NCI-H1092 (cell line): Measurements from ENCODE around the gene SERINC3.
"Not testable (repeated sequence)": the region's sequence is repeated elsewhere in the genome, so short reads cannot be mapped to it uniquely, and the experiment has no call there.

Source experiments
- DNase-seq: peaks from one replicate; lab custom pipeline; 2025; lab: John Stamatoyannopoulos, UW

Gene SERINC3

DNA sequence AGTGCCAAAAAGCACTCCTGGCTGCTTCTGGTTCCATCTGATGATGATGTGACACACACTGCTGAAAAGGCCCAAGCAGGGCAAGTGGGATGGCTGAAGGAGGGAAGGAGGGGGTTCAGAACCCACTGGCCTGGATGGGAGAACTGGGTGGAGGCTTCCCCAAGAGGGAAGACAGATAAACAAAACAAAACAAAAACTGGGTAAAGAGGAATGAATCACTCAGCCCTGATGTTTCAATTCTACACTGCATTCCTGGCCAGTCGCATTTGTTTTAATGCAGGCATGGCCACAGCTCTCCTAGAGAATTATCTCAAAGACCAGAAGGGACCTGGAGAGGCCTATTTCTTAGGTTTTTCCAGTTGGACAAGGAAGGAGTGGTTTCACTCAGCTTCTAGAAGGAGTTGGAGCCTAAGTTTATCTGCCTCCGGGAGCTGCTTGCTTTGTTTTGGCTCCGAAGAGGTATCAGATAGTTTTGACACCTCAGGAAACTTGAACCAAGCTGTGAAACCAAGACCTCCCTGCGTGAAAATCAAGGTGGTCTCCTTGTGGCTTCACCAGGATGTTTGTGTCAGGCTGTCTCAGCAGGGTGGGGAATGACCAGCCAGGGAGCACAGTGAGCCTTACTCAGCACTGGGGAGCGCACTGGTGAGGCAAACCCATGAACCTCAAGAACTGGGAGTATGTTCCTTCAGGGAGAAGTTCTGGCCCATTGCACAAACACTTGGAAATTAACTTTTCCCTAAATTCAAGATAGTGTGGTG is 30.1 kb downstream of the SERINC3 start:
- no peak for DNase-seq

- DNase-seq = no peak
These were observed 31.9 kb downstream of the SERINC3 start for GRCh38 chr20:44489931-44490330.

GRCh38 chr20:44489223-44489622 is 32.6 kb downstream of the SERINC3 start:
- no peak for DNase-seq

DNA sequence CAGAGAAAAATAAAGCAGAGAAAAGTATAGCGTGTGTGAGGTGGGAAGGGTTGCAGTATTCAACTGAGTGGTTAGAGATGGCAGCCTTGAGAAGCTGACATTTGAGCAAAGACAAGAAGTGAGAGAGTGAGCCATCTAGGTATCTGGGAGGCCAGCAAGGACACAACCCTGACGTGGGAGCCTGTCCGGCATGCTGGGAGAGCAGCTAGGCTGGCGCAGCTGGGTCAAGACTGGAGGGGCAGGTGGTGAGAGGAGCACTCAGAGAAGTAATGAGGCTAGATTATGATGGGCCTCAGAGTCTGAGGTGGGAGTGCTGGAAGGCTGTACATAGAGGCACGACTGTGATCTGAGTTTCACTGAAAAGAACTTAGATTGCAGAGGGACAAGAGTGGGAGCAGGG is 33.3 kb downstream of the SERINC3 start:
- DNase-seq = no peak

DNA sequence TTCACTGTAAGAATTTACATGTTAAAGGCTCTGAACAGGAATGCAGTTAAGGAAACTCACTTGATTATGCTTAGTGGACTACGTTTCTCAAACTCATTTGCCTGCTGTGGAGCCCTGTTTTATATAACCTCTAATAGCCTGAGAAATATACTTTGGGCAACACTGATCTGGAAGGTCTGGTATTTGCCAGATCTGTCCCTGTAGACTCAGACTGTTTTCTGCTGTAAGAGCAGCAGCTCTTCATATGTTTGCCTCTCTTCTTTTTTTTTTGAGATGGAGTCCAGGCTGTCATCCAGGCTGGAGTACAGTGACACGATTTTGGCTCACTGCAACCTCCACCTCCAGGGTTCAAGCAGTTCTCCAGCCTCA is 36.1 kb downstream of the SERINC3 start:
- DNase-seq = no peak

DNA sequence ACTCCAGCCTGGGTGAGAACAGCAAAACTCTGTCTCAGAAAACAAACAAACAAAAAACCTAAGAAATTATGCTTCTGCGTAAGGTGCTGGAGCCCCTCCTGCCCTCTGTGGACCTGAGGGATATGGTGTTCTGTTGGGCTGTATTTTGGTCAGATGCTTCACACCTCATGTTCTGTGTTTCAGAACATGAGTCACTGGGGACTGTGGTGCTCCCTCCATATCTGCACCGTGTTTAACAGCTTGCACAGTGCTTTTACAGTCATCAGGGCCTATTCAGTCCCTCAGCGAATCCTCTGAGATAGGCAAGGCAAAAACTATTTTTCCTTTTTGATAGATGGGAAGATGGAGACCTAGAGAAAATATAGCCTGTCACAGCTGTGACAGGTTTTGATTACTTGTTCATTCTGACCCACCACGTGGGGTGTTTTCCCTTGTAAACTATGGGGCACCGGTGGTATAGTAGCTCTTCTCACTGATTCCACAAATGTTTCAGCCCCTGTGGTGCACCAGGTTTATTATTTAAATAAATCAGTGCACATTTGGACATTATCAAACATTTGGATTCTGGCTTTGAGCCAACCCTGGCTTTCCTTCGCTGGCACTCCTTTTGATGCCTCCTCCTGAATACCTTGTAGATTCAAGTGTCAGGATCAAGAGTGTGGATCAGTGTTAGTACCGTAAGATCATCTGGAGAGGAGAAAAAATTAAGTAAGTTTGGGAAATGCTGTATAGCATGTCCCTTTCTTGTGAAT is 36.6 kb downstream of the SERINC3 start:
- no peak for DNase-seq

DNA sequence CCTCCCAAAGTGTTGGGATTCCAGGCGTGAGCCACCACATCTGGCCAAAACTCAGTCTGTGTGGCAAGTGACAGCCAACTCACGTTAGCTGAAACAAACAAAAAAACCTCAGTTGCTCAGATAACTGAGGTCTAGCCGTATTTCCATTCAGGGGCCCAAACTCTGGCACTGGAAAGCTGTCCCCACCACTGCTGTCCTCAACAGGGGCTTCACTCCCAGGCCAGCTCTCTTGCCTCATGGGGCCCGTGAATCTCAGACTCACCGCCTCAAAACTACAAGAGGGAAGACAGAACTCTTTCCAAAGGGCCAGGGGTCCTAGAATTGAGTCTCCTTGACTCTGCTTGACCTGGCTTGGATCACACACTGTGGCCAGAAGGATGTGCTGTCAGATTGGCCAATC is 38.8 kb downstream of the SERINC3 start:
- DNase-seq = no peak

- DNase-seq = no peak
These were observed 40.0 kb downstream of the SERINC3 start for GRCh38 chr20:44481719-44482416.

DNA sequence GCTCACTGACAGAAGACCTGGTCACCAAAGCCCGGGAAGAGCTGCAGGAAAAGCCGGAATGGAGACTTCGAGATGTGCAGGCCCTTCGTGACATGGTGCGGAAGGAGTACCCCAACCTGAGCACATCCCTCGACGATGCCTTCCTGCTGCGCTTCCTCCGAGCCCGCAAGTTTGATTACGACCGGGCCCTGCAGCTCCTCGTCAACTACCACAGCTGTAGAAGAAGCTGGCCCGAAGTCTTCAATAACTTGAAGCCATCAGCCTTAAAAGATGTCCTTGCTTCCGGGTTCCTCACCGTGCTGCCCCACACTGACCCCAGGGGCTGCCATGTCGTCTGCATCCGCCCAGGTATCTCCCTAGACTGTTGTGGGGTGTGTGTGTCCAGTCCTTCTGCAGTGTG is 41.8 kb downstream of the SERINC3 start:
- no peak for DNase-seq

DNA sequence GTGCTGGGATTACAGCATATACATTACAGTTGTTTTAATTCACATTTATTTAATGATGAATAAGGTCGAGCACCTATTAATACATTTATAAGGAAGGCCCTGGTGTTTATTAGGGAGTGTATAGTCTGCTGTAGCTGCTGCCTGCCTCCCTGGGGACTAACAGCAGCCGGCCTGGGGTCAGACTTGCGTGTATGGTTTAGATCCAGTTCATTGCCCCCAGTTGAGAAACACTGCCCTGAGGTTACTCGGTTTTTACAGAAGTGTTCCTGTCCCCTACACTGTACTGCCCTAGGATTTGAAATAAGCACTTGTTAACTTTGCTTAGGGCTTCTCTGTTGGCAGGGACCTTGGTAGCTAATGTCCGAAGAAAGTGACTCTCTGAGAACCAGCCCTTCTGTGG is 42.2 kb downstream of the SERINC3 start:
- no peak for DNase-seq

- DNase-seq = no peak
These were observed 43.7 kb downstream of the SERINC3 start for GRCh38 chr20:44478206-44478605.

DNA sequence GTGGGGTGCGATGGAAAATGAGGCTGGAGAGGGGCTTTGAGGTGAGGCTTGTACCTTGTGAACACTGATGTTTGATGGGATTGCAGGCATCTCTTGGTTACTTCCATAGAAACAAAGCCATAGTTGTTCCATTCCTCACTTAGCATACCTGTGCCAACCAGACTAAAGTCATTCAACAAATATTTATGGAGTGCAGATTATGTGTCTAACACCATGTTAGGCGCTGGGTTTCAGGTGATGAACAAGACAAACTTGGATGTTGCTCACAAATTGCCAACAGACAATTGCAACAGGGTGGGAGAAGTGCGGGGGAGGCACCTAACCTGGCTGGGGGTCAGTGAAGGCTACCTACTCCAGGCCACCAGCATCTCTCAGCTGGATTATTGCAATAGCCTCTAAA is 44.7 kb downstream of the SERINC3 start:
- no peak for DNase-seq

DNA sequence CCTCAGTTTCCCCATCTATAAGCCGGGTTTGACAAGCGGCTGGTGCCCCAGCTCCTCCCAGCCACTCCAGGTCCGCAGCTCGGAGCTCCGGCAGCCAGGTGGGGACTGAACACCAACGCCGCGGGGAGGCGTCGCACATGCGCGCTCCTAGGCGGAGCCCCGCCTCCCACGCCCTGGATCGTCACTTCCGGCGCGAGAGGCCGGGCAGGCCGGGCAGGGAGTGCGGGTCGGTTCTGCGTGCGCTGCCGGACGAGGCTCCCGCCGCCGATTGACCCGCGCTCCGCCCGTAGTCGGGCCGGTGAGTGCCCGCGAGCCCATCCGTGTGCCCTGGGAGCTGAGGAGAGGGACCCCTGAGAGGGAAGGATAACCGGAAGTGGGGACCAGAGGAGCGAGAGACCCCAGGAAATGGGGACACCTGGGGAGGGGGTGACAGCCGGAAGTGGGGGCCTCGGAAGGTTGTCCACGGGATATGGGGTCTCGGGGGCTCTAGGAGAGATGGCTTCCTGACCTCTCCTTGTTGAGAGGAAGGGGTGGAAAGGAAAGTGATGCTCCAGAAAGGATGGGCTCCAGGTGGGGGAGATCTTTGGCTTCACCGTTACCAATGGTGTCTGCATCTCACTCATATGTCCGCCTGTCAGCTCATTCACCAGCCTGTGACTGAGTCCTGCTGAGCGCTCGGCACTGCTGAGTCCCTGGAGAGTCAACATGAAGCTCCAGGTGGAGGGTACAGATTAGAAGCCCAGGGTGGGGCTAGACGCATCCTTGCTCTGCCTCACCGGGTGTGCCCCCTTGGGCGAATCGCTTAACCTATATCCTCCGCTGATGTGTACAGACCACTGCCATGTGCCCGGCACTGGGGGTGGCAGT is 45.9 kb downstream of the SERINC3 start, which contains the start of gene TTPAL:
Gene TTPAL (plus strand): TSS at position 181 of the 867 bp plus-strand sequence. CDS start 4,126 bp downstream, outside the sequence.
- peak; percentile 87 for DNase-seq

DNA sequence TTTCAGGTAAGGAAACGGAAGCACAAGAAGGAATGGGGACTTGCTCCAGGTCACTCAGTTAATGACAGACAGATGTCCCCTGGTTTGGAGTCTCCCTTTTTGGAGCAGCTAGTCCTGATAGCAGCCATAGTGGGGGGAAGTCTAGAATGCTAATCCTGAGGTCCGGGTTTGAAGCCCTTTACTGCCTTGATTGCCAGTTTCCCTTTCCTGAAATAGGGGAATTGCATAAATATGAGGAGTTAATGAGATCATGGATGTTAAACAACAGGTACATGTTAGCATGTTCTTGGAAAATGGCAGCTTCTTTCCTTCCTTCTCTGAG is 46.5 kb downstream of the SERINC3 start:
- DNase-seq = no peak

DNA sequence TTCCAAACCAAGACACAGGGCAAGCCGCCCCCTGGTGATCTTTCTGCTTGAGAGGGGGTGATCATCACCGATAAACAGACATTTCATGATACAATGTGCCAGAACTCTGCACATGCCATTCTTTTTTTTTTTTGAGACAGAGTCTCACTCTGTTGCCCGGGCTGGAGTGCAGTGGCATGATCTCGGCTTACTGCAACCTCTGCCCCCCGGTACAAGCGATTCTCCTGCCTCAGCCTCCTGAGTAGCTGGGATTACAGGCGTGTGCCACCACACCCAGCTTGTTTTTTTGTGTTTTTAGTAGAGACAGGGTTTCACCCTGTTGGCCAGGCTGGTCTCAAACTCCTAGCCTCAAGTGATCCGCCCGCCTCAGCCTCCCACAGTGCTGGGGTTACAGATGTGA is 49.6 kb downstream of the SERINC3 start:
- not testable (repeated sequence) for DNase-seq

DNA sequence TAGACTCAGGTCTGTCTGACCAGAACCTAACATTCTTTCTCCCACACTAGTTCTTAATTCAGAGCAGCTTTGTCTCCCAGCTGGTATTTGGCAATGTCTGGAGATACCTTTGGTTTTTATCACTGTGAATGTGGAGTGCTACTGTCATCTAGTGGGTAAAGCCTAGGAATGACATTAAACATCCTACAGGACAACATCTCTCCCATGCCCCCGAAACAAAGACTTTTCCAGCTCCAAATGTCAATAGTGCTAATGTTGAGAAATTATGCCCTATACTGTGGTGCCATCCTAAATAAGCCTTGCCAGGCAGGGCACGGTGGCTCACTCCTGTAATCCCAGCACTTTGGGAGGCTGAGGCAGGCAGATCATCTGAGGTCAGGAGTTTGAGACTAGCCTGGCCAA is 50.4 kb downstream of the SERINC3 start:
- no peak for DNase-seq

- no peak for DNase-seq
These were observed 51.5 kb downstream of the SERINC3 start for GRCh38 chr20:44470327-44470726.

- DNase-seq = no peak
These were observed 53.7 kb downstream of the SERINC3 start for GRCh38 chr20:44468044-44468782.

- DNase-seq = no peak
These were observed 54.5 kb downstream of the SERINC3 start for GRCh38 chr20:44467289-44467883.

GRCh38 chr20:44465001-44465560 is 56.8 kb downstream of the SERINC3 start:
- no peak for DNase-seq

- no peak for DNase-seq
These were observed 57.4 kb downstream of the SERINC3 start for GRCh38 chr20:44464514-44464913.
